SJCRH30 (cell line): ENCODE data around the gene ITPRID1. TPM values are rescaled to one million over a fixed set of nuclear protein-coding genes. Genes with fewer than 3 reads are reported as not detected.
A peak's percentile ranks its signal among the peaks of the same experiment; 100 is the strongest.
"Not testable (repeated sequence)": the region's sequence is repeated elsewhere in the genome, so short reads cannot be mapped to it uniquely, and the experiment has no call there.

Experiments
- DNase-seq, 2 experiments: peaks; one replicate each; pipeline ENCODE4 v3.0.0-alpha.2; 2015 to 2020
- H3K27ac ChIP-seq: fragments of 250-450 bp; sonication (Bioruptor Pico); 2 replicates; pipeline ENCODE4 v1.5.1; 2020; ENCODE audit warnings: mild to moderate bottlenecking, moderate library complexity
- H3K27me3 ChIP-seq: fragments of 250-450 bp; sonication (Bioruptor Pico); 2 replicates; pipeline ENCODE4 v1.5.1; 2020; ENCODE audit warnings: mild to moderate bottlenecking, moderate library complexity
- H3K36me3 ChIP-seq: fragments of 250-450 bp; sonication (Bioruptor Pico); 2 replicates; pipeline ENCODE4 v1.5.1; 2020; ENCODE audit warnings: mild to moderate bottlenecking, moderate library complexity
- H3K4me1 ChIP-seq: fragments of 250-450 bp; sonication (Bioruptor Pico); 2 replicates; pipeline ENCODE4 v1.5.1; 2020; ENCODE audit warnings: mild to moderate bottlenecking, moderate library complexity
- H3K4me3 ChIP-seq: fragments of 250-450 bp; sonication (Bioruptor Pico); 2 replicates; pipeline ENCODE4 v1.5.1; 2020; ENCODE audit warnings: mild to moderate bottlenecking, moderate library complexity
- H3K9me3 ChIP-seq: fragments of 250-450 bp; sonication (Bioruptor Pico); replicated peaks from 2 replicates; pipeline ENCODE4 v1.5.1; 2020; ENCODE audit warnings: mild to moderate bottlenecking, moderate library complexity
- total RNA-seq: library from RNA; depleted of rRNA; stranded (reverse); fragments of >200 nt; shearing (Covaris generic); gene quantifications from 2 replicates; pipeline ENCODE4 v1.2.3, GENCODE V29; 2014; rRNA removed

Gene ITPRID1
- not detected in 2 replicates for total RNA-seq

DNA sequence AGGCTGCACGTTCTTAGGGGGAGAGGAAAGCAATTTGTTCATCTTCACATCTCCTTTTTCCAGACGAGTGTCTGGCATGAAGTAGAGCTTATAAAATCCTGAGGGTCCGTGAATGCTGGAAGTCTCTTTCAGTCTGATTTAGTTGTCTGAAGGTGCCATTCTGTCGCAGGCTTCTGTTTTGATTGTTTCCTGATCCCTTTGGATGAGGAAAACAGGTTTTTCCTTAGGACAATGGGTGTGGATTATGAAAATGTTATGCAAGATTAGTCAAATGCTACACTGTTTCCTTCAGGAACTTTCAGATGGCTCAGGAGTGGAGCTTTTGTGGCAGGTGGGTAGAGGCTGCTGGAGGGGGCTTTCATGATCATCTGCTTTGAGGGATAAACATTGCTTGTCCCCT, at the start of gene ITPRID1:
Gene ITPRID1 (plus strand): TSS at position 301 of the 400 bp plus-strand sequence. CDS start 38,935 bp downstream, outside the sequence.
- no peak within 1 kb of the TSS for H3K4me3 ChIP-seq
- H3K36me3 ChIP-seq = no peaks in the 10 kb centered on the region
- no peaks in the 10 kb centered on the region for H3K4me1 ChIP-seq
- H3K27me3 ChIP-seq = no peaks in the 10 kb centered on the region
- no peak within 1 kb of the TSS for H3K27ac ChIP-seq
- H3K9me3 ChIP-seq = no peaks in the 10 kb centered on the region
- DNase-seq = no peak

DNA sequence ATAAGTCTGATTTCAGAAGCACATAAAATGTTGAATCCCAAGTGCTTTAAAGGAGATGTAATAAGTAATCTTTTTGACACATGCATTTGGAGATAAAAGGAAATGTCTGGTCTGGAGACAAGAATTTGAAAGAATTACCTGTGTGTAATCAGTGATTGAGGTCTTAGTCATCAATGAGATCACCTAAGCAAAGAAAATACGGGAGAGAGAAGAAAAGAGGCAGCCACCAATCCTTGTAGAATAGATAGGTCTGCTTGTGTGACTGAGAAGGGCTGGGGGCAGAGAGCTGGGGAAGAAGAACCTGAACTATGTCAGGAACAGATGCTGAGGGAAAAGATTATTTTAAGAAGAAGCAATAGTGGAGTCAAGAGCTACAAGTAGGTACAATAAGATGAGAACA, 49.3 kb upstream of the ITPRID1 start:
- Histone ChIP-seq H3K4me3 (no peak overlapping the region), H3K27ac (no peak overlapping the region), H3K36me3 (no peaks in the 10 kb centered on the region), H3K4me1 (no peaks in the 10 kb centered on the region), H3K9me3 (no peaks in the 10 kb centered on the region), H3K27me3 (peaks cover 27% of the 10 kb centered on the region)
- no peak for DNase-seq

- H3K9me3 ChIP-seq = no peaks in the 10 kb centered on the region
- H3K27ac ChIP-seq = no peak overlapping the region
- no peak overlapping the region for H3K4me3 ChIP-seq
- no peaks in the 10 kb centered on the region for H3K36me3 ChIP-seq
- H3K4me1 ChIP-seq = no peaks in the 10 kb centered on the region
- DNase-seq = no peak
- H3K27me3 ChIP-seq = peaks cover 25% of the 10 kb centered on the region
Measured at GRCh38 chr7:31465285-31465684, 48.6 kb upstream of the ITPRID1 start.

DNA sequence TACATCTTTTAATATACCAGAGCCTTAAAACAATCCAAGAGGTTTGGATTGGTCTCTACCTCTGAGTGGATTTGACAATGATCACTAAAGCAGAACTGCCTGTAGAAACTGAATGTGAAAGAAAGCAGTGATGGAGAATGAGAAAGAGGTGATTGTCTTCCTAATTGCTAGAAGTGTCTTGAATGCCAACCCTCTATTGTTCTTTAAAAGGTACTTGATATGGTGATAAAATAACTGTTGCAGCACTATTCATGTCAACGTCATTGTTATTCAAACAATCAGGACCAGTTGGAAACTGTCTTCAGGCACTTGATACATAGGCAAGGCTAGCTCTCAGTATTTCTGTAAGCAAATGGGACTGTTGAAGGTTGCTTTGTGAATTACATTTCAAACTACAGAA, 47.9 kb upstream of the ITPRID1 start:
- H3K9me3 ChIP-seq = no peaks in the 10 kb centered on the region
- no peak for DNase-seq
- no peaks in the 10 kb centered on the region for H3K36me3 ChIP-seq
- H3K27ac ChIP-seq = no peak overlapping the region
- no peak overlapping the region for H3K4me3 ChIP-seq
- no peaks in the 10 kb centered on the region for H3K4me1 ChIP-seq
- H3K27me3 ChIP-seq = peaks cover 25% of the 10 kb centered on the region

DNA sequence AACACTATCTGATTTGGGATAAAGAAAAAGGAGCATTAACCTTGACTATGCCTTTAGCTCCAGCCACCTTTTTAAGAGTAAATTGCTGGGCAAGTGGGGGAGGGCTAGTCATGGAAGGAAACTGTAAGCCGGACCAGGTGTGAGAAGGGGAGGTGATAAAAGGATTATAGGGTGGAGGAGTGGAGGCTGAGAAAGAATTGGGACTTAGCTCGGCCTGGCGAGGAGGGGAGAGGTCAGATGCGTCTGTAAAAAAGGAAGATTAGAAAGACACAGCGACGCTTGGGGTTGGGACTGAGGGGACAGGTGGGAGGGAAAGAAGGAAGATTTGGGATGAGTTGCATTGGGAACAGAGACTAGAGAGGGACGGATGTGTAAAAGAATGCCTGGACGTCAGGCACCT, 43.0 kb upstream of the ITPRID1 start:
- H3K4me1 ChIP-seq, H3K4me3 ChIP-seq, H3K9me3 ChIP-seq, H3K27me3 ChIP-seq, DNase-seq, H3K27ac ChIP-seq, H3K36me3 ChIP-seq: not testable (repeated sequence)

DNA sequence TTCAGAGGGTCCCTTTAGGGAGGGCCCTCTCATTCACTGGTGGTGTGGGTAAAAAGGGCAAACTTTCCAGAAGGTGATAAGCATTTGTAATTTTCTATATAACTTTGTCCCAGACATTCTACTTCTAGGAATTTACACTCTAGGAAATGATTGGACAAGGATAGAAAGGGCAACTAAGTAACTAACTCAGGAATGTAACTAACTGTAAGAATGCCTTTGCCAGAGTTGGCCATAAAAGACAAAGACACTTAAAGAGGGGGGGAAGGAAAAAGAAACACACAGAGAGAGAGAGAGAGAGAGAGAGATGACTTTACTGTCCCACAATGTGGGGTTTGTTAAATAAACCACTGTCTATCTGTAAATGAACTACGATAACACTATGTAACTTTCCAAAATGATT, 38.5 kb upstream of the ITPRID1 start:
- Histone ChIP-seq H3K9me3 (no peaks in the 10 kb centered on the region), H3K27ac (no peak overlapping the region), H3K4me3 (no peak overlapping the region), H3K4me1 (no peaks in the 10 kb centered on the region), H3K36me3 (no peaks in the 10 kb centered on the region), H3K27me3 (0 out of 2 replicates have a peak, but pooled peaks cover 6% of the 10 kb centered on the region)
- no peak for DNase-seq

DNA sequence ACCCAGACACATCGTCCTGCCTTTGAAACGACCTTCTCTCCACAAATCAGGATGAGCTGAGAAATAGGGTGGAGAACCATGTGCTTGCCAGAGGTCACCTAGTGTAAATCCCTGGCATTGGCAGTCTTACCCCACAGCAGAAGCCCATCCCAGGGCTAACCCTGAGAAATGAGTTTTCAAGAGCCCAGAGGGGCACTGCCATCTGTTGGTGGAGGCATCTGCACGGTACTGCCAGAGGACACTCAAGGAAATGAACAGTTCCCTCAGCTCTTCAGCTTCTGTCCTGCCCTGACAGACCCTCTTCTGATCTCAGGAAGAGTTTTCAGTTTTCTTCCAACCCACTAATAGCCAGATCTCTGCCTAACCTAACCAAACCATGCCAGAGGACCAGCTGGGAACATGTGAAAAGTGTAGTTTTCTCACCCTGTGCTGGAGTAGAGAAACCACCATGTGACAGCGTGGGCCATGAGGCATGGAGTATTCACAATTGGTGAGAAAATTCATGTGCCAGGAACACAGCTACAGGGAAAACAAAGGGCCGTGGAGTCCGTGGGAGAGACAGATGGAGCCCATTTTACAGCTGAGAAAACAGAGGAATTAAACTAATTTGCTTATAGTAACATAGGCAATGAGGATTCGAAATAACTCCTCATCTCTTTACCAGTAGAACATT, 37.7 kb upstream of the ITPRID1 start:
- H3K27me3 ChIP-seq = 0 out of 2 replicates have a peak, but pooled peaks cover 6% of the 10 kb centered on the region
- no peak overlapping the region for H3K27ac ChIP-seq
- no peaks in the 10 kb centered on the region for H3K4me1 ChIP-seq
- H3K4me3 ChIP-seq = no peak overlapping the region
- DNase-seq = no peak
- no peaks in the 10 kb centered on the region for H3K36me3 ChIP-seq
- H3K9me3 ChIP-seq = no peaks in the 10 kb centered on the region

DNA sequence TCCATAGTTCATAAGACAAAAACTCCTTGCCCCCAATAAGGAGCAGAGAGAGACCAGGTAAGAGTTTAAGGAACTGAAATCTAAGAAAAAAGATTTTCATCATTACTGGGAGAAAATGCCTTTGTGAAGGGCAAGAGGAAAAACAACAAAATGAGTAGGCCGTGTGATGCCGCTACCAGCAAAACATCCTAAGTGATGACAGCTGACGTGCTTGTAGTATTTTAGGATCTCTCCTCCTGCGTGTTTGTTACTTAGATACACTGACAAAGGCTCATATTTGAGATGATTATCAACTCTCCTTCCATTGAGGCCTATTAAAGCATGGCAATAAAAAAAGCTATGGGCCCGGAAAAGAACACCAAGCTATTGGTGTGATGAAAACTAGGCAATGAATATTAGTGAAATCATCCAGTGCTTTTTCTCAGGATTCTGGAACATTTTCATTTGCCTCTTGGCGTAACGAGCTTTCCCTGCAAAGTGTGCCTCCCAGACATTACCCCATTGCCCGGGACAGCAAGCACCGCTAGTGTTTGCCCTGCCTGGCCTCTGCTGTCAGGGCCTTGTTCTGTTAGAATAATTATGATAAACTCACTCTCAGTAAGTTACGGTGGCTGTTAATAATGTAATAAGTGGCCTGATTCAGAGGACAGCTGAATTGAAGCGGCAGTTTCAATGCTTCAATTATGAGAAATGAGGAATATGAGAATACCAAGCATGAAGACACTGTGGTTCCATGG, 36.8 kb upstream of the ITPRID1 start:
- no peaks in the 10 kb centered on the region for H3K36me3 ChIP-seq
- DNase-seq = no peak
- no peaks in the 10 kb centered on the region for H3K4me1 ChIP-seq
- no peak overlapping the region for H3K4me3 ChIP-seq
- H3K27ac ChIP-seq = no peak overlapping the region
- H3K9me3 ChIP-seq = no peaks in the 10 kb centered on the region
- 0 out of 2 replicates have a peak, but pooled peaks cover 6% of the 10 kb centered on the region for H3K27me3 ChIP-seq

DNA sequence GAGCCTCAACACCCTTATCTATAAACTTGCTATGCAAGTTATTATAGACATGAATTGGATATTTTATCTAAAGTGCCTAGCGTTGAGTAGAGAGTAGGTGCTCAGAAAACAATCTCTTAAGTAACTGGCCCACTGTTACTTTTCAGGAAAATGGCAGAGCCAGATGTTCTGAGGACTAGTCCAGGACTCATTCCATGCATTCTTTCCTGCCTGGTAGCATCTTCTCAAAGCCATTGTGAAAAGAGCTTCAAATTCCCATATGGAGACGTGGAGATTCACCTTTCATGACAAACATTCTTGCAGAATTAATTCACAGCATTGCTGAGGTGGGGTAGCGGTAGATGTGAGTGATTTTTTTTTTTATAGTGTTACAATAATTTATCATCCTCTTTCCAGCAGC, 35.9 kb upstream of the ITPRID1 start:
- no peaks in the 10 kb centered on the region for H3K4me1 ChIP-seq
- H3K36me3 ChIP-seq = no peaks in the 10 kb centered on the region
- H3K27ac ChIP-seq = no peak overlapping the region
- H3K27me3 ChIP-seq = 0 out of 2 replicates have a peak, but pooled peaks cover 6% of the 10 kb centered on the region
- DNase-seq = no peak
- no peaks in the 10 kb centered on the region for H3K9me3 ChIP-seq
- H3K4me3 ChIP-seq = no peak overlapping the region

DNA sequence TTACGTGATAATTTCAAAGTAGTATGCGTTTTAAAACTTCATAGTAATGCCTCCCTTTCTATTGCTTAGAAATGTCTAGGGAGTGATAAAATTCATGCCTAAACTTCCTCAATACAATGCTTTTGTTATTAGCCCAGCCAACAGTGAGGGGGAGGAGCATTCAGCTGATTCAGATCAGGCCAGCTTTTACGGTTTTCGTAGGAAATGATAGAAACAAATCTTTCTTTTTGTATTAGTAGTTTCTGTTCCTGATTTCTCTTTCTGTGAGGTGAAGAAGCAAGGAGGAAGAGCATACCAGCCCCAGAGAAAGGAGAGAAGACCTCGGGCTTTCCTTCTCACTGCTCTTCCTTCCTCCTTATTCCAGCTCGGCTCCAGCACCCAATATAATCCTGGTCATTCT, 35.2 kb upstream of the ITPRID1 start:
- H3K27ac ChIP-seq = no peak overlapping the region
- H3K4me1 ChIP-seq = no peaks in the 10 kb centered on the region
- no peaks in the 10 kb centered on the region for H3K9me3 ChIP-seq
- H3K27me3 ChIP-seq = 0 out of 2 replicates have a peak, but pooled peaks cover 6% of the 10 kb centered on the region
- no peaks in the 10 kb centered on the region for H3K36me3 ChIP-seq
- DNase-seq = no peak
- no peak overlapping the region for H3K4me3 ChIP-seq

DNA sequence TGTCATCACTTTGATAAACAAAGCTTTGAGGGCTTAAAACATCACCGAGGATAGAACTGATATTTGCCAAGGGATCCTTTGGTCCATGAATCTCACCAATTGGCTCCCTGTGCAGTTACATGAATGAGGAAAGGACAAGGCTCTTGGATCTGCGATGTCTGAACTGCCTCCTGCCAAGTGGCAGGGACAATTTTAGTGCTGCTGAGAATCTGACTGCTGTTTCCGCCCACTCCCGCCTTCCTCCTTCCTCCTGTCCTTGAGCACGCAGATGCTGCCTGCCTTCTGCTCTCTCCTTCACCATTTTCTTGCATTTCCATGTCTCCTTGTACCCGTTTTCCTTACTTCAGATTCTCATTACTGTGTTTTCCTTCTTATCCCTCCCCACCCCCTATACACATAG, 26.8 kb upstream of the ITPRID1 start:
- Histone ChIP-seq H3K27me3 (no peaks in the 10 kb centered on the region), H3K4me3 (no peak overlapping the region), H3K27ac (no peak overlapping the region), H3K36me3 (no peaks in the 10 kb centered on the region), H3K9me3 (no peaks in the 10 kb centered on the region), H3K4me1 (no peaks in the 10 kb centered on the region)
- DNase-seq = no peak

DNA sequence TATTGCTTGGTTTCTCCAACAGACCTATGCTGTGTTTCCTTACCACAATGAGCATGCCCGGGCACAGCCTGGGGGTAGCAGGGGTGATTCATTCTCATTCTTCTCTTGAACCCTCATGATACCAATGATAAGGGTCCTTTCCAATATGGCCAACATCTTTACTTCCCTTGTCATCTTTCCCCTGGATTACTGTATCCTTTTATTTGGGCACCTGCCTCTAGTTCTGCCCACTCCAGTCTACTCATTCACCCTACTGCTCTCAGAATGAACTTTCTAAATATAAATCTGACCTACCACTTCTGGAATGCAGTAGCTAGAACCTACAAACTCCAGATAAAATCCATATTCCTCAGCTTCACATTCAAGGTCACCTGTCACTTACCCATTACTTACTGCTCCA, 26.4 kb upstream of the ITPRID1 start:
- Histone ChIP-seq H3K4me3 (no peak overlapping the region), H3K27me3 (no peaks in the 10 kb centered on the region), H3K4me1 (no peaks in the 10 kb centered on the region), H3K36me3 (no peaks in the 10 kb centered on the region), H3K27ac (no peak overlapping the region), H3K9me3 (no peaks in the 10 kb centered on the region)
- DNase-seq = no peak

- DNase-seq = peak; percentile 45 to 73
Measured at GRCh38 chr7:31488562-31489203, 25.2 kb upstream of the ITPRID1 start.

DNA sequence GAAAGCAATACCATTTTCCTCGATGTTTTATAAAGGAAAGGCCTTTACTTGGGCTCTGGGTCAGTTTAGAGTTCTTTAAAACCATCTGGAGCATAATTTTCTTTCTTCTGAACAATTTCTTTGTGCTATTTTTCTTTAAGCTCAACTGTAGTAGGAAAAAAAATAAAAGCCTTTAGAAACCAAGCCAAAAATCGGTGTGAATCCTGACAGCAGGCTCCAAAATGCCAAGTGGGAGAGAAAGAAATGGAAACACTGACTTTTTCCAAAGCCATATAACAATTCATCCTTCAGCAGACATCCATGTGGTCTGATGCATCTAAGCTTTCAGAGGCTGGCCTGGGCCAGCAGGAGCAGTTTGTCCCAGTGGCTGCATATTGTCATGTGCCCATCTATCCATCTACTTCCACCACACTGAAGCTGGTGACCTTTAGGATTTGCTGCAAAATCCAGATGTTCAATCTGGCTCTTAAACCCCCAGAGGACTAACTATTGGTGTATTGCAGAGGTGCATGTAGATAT, 23.0 kb upstream of the ITPRID1 start:
- Histone ChIP-seq H3K4me3 (no peak overlapping the region), H3K4me1 (peaks cover 10% of the 10 kb centered on the region), H3K27me3 (no peaks in the 10 kb centered on the region), H3K27ac (no peak overlapping the region), H3K36me3 (no peaks in the 10 kb centered on the region), H3K9me3 (no peaks in the 10 kb centered on the region)
- no peak for DNase-seq

More at GRCh38 chr7:31488562-31489203, 25.2 kb upstream of the ITPRID1 start:
- H3K4me1 ChIP-seq = peaks cover 3% of the 10 kb centered on the region
- H3K27ac ChIP-seq = no peak overlapping the region
- no peaks in the 10 kb centered on the region for H3K9me3 ChIP-seq
- no peaks in the 10 kb centered on the region for H3K27me3 ChIP-seq
- no peak overlapping the region for H3K4me3 ChIP-seq
- no peaks in the 10 kb centered on the region for H3K36me3 ChIP-seq

- Histone ChIP-seq H3K9me3 (no peaks in the 10 kb centered on the region), H3K4me1 (peaks cover 10% of the 10 kb centered on the region), H3K27me3 (no peaks in the 10 kb centered on the region), H3K27ac (no peak overlapping the region), H3K4me3 (no peak overlapping the region), H3K36me3 (no peaks in the 10 kb centered on the region)
- no peak for DNase-seq
Measured at GRCh38 chr7:31492086-31492485, 21.8 kb upstream of the ITPRID1 start.
